Measurements from ENCODE around the gene OOSP2.

OOSP2 gene

DNA sequence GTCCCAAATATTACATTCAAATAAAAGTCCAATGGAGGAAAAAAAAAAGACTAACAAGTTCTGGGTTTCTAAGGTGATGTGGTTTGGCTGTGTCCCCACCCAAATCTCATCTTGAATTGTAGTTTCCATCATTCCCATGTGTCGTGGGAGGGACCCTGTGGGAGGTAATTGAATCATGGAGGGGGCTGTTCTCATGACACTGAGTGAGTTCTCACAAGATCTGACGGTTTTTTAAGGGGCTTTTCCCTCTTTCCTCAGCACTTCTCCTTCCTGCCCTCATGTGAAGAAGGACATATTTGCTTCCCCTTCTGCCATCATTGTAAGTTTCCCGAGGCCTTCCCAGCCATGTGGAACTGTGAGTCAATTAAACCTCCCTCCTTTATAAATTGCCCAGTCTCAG is 40.3 kb downstream of the OOSP2 start:
- DNase-seq (ENCODE audit: low spot score), result no peak

GRCh38 chr11:60084631-60085273 is 44.5 kb downstream of the OOSP2 start:
- no peak for DNase-seq (ENCODE audit: low spot score)

- no peak for DNase-seq (ENCODE audit: low spot score)
These were observed 45.7 kb downstream of the OOSP2 start for GRCh38 chr11:60085909-60086308.

- DNase-seq (ENCODE audit: low spot score), result no peak
These were observed 47.0 kb downstream of the OOSP2 start for GRCh38 chr11:60087239-60087638.

GRCh38 chr11:60088364-60088763 is 48.2 kb downstream of the OOSP2 start, which contains the start of gene MS4A2:
MS4A2 (plus strand) TSS chr11:60088664; CDS start chr11:60088766, 102 bp downstream.
- no peak for DNase-seq (ENCODE audit: low spot score)

- DNase-seq (ENCODE audit: low spot score), result no peak
These were observed 55.4 kb downstream of the OOSP2 start for GRCh38 chr11:60095477-60096120.

DNA sequence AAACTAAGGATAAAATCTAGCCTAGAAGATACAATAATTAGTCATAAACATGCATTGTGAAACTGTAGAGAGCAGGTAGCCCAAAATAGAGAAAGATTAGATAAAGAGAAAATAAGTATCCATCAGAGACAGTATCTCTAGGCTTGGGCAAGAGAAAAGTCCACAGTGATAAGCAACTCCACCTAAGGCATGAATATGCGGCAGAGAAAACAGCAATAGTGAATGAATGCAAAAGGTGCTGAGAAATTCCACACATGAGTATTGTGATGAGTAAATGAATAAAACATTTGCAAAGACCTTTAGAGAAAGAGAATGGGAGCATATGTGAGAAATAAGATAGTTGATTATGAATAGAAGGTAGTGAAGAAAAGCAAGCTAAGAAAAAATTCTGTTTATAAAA is 57.0 kb downstream of the OOSP2 start:
- DNase-seq (ENCODE audit: low spot score), result no peak
